Measurements from ENCODE around the gene YTHDC1.
"Not testable (repeated sequence)": the region's sequence is repeated elsewhere in the genome, so short reads cannot be mapped to it uniquely, and the experiment has no call there.

YTHDC1 gene

DNA sequence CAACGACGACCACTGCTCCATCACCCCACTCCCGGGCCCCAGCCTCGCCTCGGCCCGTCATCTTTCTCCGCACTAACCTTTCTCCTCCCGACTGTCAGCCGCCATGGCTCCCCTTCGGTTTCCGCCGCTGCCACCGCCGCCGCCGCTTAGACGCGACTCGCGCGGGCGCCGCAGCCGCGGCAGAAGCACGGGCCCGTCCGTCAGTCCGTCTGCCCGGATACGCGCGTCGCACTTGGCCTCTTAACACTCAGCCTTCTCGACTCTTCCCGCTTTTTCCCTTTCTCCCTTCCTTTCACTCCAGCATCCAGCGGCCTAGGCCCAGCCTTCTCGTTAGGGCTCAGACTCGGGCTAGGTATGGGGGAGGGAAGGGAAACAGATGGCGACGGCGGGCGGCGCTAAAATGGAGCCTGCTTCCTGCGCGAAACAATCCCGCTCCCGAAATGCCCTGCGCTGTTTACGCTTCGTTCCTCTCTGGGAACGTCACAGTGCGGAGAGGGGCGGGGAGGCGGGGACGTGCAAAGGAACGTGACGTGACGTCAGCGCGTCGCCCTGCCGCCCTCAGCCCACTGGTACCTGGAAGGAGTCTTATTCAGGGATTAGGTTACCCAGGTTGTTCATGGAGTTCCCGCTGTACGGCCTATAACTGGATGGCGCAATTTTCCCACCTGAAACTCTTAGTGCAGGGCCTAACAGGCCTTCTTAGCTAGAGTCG is at the start of gene YTHDC1:
TSS of gene YTHDC1 (minus strand) at position 442 of the 712 bp plus-strand sequence. CDS start at position 105, 337 bp downstream.
- H3K27ac ChIP-seq, result peak within 1 kb of the TSS; percentile 94
- TF ChIP-seq, protein P1, sequence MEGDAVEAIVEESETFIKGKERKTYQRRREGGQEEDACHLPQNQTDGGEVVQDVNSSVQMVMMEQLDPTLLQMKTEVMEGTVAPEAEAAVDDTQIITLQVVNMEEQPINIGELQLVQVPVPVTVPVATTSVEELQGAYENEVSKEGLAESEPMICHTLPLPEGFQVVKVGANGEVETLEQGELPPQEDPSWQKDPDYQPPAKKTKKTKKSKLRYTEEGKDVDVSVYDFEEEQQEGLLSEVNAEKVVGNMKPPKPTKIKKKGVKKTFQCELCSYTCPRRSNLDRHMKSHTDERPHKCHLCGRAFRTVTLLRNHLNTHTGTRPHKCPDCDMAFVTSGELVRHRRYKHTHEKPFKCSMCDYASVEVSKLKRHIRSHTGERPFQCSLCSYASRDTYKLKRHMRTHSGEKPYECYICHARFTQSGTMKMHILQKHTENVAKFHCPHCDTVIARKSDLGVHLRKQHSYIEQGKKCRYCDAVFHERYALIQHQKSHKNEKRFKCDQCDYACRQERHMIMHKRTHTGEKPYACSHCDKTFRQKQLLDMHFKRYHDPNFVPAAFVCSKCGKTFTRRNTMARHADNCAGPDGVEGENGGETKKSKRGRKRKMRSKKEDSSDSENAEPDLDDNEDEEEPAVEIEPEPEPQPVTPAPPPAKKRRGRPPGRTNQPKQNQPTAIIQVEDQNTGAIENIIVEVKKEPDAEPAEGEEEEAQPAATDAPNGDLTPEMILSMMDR (conservative IDR thresholded peaks at IDR 0.05), result no peak
- TF ChIP-seq ZFX (IDR thresholded peaks at IDR 0.05), result peak; percentile 88

DNA sequence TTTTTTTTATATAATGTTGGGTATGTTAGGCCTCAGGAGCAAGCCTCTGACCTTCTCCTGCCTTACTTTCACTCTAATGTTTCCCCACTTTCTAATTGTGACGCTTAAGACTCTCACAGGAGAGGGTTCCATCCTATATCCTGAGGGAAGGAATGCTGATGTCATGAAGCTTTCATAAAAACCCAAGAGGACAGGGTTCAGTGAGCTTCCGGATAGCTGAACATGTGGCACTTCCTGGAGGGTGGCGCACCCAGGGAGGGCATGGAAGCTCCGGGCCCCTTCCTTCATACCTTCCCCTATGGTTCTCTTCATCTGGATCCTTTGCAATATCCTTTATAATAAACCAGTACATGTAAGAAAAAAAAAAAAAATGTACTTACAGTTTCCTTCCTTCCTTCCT is 49.4 kb upstream of the YTHDC1 start:
- no peak for TF ChIP-seq ZFX (IDR thresholded peaks at IDR 0.05)
- TF ChIP-seq, protein P1 (conservative IDR thresholded peaks at IDR 0.05), result no peak
- H3K27ac ChIP-seq, result no peak overlapping the region

- no peak overlapping the region for H3K27ac ChIP-seq
- TF ChIP-seq, protein P1 (conservative IDR thresholded peaks at IDR 0.05), result no peak
Observed at GRCh38 chr4:68396756-68397155, 46.9 kb upstream of the YTHDC1 start.

GRCh38 chr4:68391436-68391835 is 41.5 kb upstream of the YTHDC1 start:
- TF ChIP-seq, protein P1 (conservative IDR thresholded peaks at IDR 0.05), result no peak
- TF ChIP-seq ZFX (IDR thresholded peaks at IDR 0.05), result no peak
- no peak overlapping the region for H3K27ac ChIP-seq

- no peak overlapping the region for H3K27ac ChIP-seq
- TF ChIP-seq, protein P1 (conservative IDR thresholded peaks at IDR 0.05), result no peak
- no peak for TF ChIP-seq ZFX (IDR thresholded peaks at IDR 0.05)
Observed at GRCh38 chr4:68390205-68390935, 40.5 kb upstream of the YTHDC1 start.

DNA sequence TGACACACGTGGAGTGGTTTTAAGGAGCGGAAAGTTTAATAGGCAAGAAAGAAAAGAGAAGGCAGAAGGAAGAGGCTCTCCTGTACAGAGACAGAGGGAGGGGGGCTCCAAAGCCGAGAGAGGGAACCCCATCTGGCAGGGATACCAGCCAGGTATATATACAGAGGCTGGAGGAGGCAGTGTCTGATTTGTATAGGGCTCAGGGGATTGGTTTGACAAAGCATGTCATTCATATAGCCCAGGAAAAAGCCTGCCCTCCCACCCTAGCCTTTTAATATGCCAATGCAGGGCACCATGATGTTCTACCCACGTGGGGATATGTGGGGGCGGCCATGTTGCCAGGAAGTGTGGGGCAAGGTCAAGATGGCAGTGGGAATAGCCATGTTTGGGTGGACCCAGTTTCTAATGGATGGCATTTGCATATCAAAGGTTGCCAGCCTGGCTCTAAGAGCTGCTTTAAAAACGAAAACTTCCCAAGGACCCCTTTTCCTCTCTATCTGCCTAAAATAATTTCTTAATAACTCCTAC is 39.6 kb upstream of the YTHDC1 start:
- H3K27ac ChIP-seq, result not testable (repeated sequence)

DNA sequence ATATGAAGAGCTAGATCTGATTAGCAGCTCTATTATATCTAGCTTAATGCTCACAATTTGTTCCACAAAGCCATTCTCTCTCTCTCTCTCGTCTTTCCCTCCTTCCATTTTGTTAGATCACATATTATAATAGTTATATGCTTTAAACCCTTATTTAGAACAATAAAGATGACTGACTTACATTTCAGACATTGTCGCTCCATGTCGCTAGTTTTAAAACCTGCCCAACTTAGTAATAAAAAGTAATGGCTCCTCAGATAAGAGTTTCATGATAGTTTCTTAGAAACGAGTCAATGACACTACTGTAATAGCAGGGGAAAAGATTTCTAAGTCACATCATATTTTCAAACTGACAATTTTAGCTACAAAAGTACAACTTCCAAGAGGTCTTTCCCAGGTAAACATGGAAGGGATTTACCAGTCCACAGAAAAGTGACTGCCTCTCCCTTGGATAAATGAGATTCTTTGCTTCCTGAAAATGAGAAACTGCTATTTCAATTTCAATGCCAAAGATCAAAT is 38.5 kb upstream of the YTHDC1 start:
- H3K27ac ChIP-seq, result no peak overlapping the region
- TF ChIP-seq, protein P1 (conservative IDR thresholded peaks at IDR 0.05), result no peak
- TF ChIP-seq ZFX (IDR thresholded peaks at IDR 0.05), result no peak
